ENCODE results near the gene LCN15.

GRCh38 chr9:136725612-136726011 lies 38.7 kb downstream of the LCN15 start:
- no peak for TF ChIP-seq CTCF (IDR thresholded peaks at IDR 0.05; ENCODE audit: low read depth, low read length)
- TF ChIP-seq EZH2phosphoT487 (IDR thresholded peaks at IDR 0.05; ENCODE audit: low read depth) = no peak

Data from OCI-LY3 (cell line).